DND-41 (cell line): ENCODE measurements around the gene STK36.
A peak's percentile ranks its signal among the peaks of the same experiment; 100 is the strongest.

ENCODE experiments used
- ATAC-seq: fragments of 200-7000 bp; cut with Tn5 transposase; 3 replicates; pipeline ENCODE4 v1.9.1; 2021; ENCODE audit warnings: low read depth; ENCODE audit not compliant: insufficient read depth
- DNase-seq: peaks from one replicate; pipeline ENCODE4 v3.0.0-alpha.2; 2020
- H2AFZ ChIP-seq: 2 replicates; pipeline ENCODE4 v1.6.0; 2012; ENCODE audit warnings: low read depth, low read length
- H3K27ac ChIP-seq: 2 replicates; pipeline ENCODE4 v1.5.1; 2012; ENCODE audit warnings: low read length, inconsistent platforms
- H3K27me3 ChIP-seq: fragments of 200-600 bp; sonication (generic); 2 replicates; pipeline ENCODE4 v1.6.0; 2012; ENCODE audit warnings: low read length, mild to moderate bottlenecking, inconsistent platforms; ENCODE audit not compliant: insufficient read depth, poor library complexity
- H3K36me3 ChIP-seq: 2 replicates; pipeline ENCODE4 v1.5.1; 2012; ENCODE audit warnings: low read length, inconsistent platforms; ENCODE audit not compliant: insufficient read depth
- H3K4me1 ChIP-seq: 2 replicates; pipeline ENCODE4 v1.5.1; 2012; ENCODE audit warnings: mild to moderate bottlenecking, low read length; ENCODE audit not compliant: insufficient read depth
- H3K4me2 ChIP-seq: 2 replicates; pipeline ENCODE4 v1.6.0; 2012; ENCODE audit warnings: mild to moderate bottlenecking, moderate library complexity, low read length, inconsistent platforms; ENCODE audit not compliant: insufficient read depth
- H3K4me3 ChIP-seq, 2 experiments: fragments of 200-600 bp in 1 of 2; shearing (Covaris generic) in 1 of 2; 2 replicates each; pipeline ENCODE4 v1.5.1; 2012 to 2016; ENCODE audit warnings: inconsistent platforms in 2 of 2, low read length in 2 of 2, mild to moderate bottlenecking in 2 of 2, low read depth in 1 of 2, moderate library complexity in 1 of 2
- H3K79me2 ChIP-seq: 2 replicates; pipeline ENCODE4 v1.6.0; 2012; ENCODE audit warnings: low read length, inconsistent platforms; ENCODE audit not compliant: insufficient read depth
- H3K9ac ChIP-seq: 2 replicates; pipeline ENCODE4 v1.6.0; 2012; ENCODE audit warnings: low read depth, mild to moderate bottlenecking, inconsistent platforms, low read length, moderate library complexity
- H3K9me3 ChIP-seq: 2 replicates; pipeline ENCODE4 v1.5.1; 2012; ENCODE audit warnings: low read length, moderate library complexity, mild to moderate bottlenecking, inconsistent platforms; ENCODE audit not compliant: insufficient read depth, severe bottlenecking
- H4K20me1 ChIP-seq: 2 replicates; pipeline ENCODE4 v1.6.0; 2012; ENCODE audit warnings: low read length; ENCODE audit not compliant: insufficient read depth
- CTCF ChIP-seq: IDR thresholded peaks from 2 replicates; pipeline ENCODE4 v1.5.1; 2012; ENCODE audit warnings: borderline replicate concordance, low read length, moderate library complexity, mild to moderate bottlenecking; ENCODE audit not compliant: poor library complexity, severe bottlenecking; ENCODE audit errors: extremely low read depth
- EZH2 ChIP-seq: IDR thresholded peaks from 3 replicates; pipeline ENCODE4 v1.6.1; 2012; ENCODE audit warnings: borderline replicate concordance, low read depth, mild to moderate bottlenecking, moderate library complexity, low read length, inconsistent platforms; ENCODE audit not compliant: severe bottlenecking

The STK36 gene

GRCh38 chr2:218726004-218726574 is 54.2 kb downstream of the STK36 start:
- H3K27ac ChIP-seq, result no peak overlapping the region
- ATAC-seq (no peak), DNase-seq (no peak)
- no peak overlapping the region for H3K4me3 ChIP-seq
- no peak overlapping the region for H2AFZ ChIP-seq
- no peak overlapping the region for H3K4me2 ChIP-seq
- H3K4me1 ChIP-seq, result no peaks in the 10 kb centered on the region
- no peak overlapping the region for H3K9ac ChIP-seq
- H3K79me2 ChIP-seq, result peaks cover 90% of the 10 kb centered on the region
- H3K27me3 ChIP-seq, result no peaks in the 10 kb centered on the region
- TF ChIP-seq EZH2, result no peak
- H3K36me3 ChIP-seq, result peaks cover 37% of the 10 kb centered on the region; the same call in 1 of the 2 replicates
- peaks cover 26% of the 10 kb centered on the region; the same call in 1 of the 2 replicates for H4K20me1 ChIP-seq
- H3K9me3 ChIP-seq, result peaks cover 12% of the 10 kb centered on the region

DNA sequence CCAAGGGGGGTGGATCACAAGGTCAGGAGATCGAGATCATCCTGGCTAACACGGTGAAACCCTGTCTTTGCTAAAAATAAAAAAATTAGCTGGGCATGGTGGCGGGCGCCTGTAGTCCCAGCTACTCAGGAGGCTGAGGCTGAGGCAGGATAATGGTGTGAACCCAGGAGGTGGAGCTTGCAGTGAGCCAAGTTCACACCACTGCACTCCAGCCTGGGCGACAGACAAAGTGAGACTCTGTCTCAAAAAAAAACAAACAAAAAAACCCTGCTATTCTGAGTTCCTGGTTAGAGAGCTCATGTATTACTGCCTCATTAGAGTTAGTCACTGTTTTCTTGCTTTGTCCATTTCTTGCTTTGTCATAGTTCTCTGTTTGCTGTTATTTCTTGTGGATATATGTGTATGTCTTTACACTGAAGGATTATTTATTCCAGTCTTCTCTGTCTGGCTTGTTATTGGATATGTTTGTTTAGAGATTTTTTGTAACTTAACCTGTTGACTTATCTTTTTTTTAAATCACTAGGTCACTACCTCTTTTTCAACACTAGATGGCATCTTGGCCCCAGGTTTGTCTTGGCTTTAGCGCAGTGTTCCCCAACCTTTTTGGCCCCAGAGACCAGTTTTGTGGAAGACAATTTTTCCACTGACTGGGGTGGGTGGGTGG is 55.7 kb downstream of the STK36 start:
- Histone ChIP-seq H3K4me2 (no peak overlapping the region), H3K36me3 (peaks cover 42% of the 10 kb centered on the region), H3K27me3 (no peaks in the 10 kb centered on the region), H3K9ac (no peak overlapping the region), H3K27ac (no peak overlapping the region), H3K4me1 (no peaks in the 10 kb centered on the region), H4K20me1 (peaks cover 21% of the 10 kb centered on the region), H3K9me3 (peaks cover 12% of the 10 kb centered on the region), H3K79me2 (peaks cover 89% of the 10 kb centered on the region), H3K4me3 (no peak overlapping the region), H2AFZ (no peak overlapping the region)
- DNase-seq (no peak), ATAC-seq (no peak)
- TF ChIP-seq EZH2, result no peak
- peak; percentile 54 for TF ChIP-seq CTCF

DNA sequence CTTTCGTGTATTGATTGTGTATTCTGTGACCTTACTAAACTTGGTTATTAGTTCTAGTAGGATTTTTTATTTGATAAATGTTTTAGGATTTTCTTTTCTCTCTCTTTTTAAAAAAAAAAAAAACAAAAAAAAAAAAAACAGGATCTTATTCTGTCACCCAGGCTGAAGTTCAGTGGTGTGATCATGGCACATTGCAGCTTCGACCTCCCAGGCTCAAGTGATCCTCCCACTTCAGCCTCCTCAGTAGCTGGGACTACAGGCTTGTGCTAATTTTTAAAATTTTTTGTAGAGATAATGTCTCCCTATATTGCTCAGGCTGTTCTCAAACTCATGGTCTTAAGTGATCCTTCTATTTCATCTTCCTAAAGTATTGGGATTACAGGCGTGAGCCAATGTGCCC is 57.8 kb downstream of the STK36 start:
- TF ChIP-seq EZH2 (no peak), CTCF (no peak)
- H2AFZ ChIP-seq, result no peak overlapping the region
- H4K20me1 ChIP-seq, result peaks cover 30% of the 10 kb centered on the region
- no peak overlapping the region for H3K4me3 ChIP-seq
- H3K9me3 ChIP-seq, result peaks cover 12% of the 10 kb centered on the region
- H3K79me2 ChIP-seq, result peaks cover 89% of the 10 kb centered on the region
- H3K4me1 ChIP-seq, result no peaks in the 10 kb centered on the region
- DNase-seq (no peak), ATAC-seq (no peak)
- no peak overlapping the region for H3K4me2 ChIP-seq
- H3K27me3 ChIP-seq, result no peaks in the 10 kb centered on the region
- H3K36me3 ChIP-seq, result peaks cover 49% of the 10 kb centered on the region
- no peak overlapping the region for H3K9ac ChIP-seq
- H3K27ac ChIP-seq, result no peak overlapping the region

DNA sequence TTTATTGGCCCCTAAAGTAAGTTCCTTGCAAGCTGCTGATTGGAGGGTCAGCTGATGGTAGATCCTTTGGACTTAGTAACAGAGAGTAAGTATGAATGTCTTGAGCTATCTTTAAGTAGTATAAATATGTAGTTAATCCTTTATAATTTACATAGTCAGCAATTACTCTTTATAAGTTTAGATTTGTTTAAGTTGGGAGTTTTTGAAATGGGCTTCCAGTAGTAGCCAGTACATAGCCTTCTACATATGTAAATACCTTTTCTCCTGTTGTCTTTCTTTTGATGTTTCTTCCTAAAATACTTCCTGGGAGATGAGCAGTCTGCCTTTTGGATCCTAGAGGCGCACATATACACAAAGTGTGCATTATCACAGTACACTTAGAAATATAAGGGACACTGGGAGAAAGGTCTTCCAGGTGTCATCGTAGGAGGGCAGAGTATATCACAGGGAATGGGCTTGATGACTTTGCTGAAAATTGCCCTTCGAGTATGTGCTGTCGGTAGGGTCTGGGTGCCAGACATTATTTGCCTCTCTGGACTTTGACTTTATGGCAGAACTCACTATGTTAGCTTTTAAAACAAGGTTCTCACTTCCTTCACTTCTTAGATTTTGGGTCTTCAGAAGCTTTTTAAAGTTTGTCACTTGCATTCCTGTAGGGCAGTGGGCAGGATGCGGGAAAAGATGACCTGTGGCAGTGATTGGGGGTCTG is 60.3 kb downstream of the STK36 start:
- no peak overlapping the region for H3K4me2 ChIP-seq
- H3K9ac ChIP-seq, result no peak overlapping the region
- H4K20me1 ChIP-seq, result peaks cover 42% of the 10 kb centered on the region
- no peaks in the 10 kb centered on the region for H3K4me1 ChIP-seq
- no peak overlapping the region for H3K4me3 ChIP-seq
- H3K27ac ChIP-seq, result no peak overlapping the region
- H3K36me3 ChIP-seq, result peaks cover 45% of the 10 kb centered on the region
- ATAC-seq, result no peak
- no peak for DNase-seq
- H3K79me2 ChIP-seq, result peaks cover 84% of the 10 kb centered on the region
- no peak overlapping the region for H2AFZ ChIP-seq
- no peaks in the 10 kb centered on the region for H3K9me3 ChIP-seq
- no peaks in the 10 kb centered on the region for H3K27me3 ChIP-seq
- TF ChIP-seq EZH2 (no peak), CTCF (no peak)
